Activated CD4-positive, alpha-beta T cell treated with anti-CD3 and anti-CD28 coated beads for 4 hours (primary cell): ENCODE results near the gene APPL1.
A peak's percentile ranks its signal among the peaks of the same experiment; 100 is the strongest.

Experiments used
- DNase-seq, 2 donors: peaks; one replicate each; pipeline ENCODE4 v3.0.0-alpha.2; 2020

APPL1 gene

GRCh38 chr3:57227204-57227929 lies at the start of gene APPL1:
Gene APPL1 (plus strand): TSS chr3:57227729. CDS start chr3:57227884, 155 bp downstream.
- peak; percentile 82 to 85 for DNase-seq

GRCh38 chr3:57179580-57180410 lies 47.7 kb upstream of the APPL1 start:
- DNase-seq = no peak

- DNase-seq = no peak
Observed at GRCh38 chr3:57184526-57184925, 43.0 kb upstream of the APPL1 start.

GRCh38 chr3:57192028-57192427 lies 35.5 kb upstream of the APPL1 start:
- no peak for DNase-seq

GRCh38 chr3:57194641-57195040 lies 32.9 kb upstream of the APPL1 start:
- DNase-seq = no peak

GRCh38 chr3:57199895-57200297 lies 27.6 kb upstream of the APPL1 start, which contains the start of gene HESX1:
Gene HESX1 (minus strand): TSS chr3:57199978. CDS start chr3:57199918, 60 bp downstream.
- no peak for DNase-seq

GRCh38 chr3:57206423-57206822 lies 21.1 kb upstream of the APPL1 start:
- no peak for DNase-seq

GRCh38 chr3:57221883-57222282 lies 5.6 kb upstream of the APPL1 start:
- no peak for DNase-seq

- no peak for DNase-seq
Observed at GRCh38 chr3:57224856-57225255, 2.7 kb upstream of the APPL1 start.

GRCh38 chr3:57226176-57226575 lies 1.4 kb upstream of the APPL1 start:
- no peak for DNase-seq

- peak; percentile 24 to 31 for DNase-seq
Observed at GRCh38 chr3:57227930-57228751, 612 bp downstream of the APPL1 start.

GRCh38 chr3:57230006-57230405 lies 2.5 kb downstream of the APPL1 start:
- DNase-seq = no peak

GRCh38 chr3:57233799-57234198 lies 6.3 kb downstream of the APPL1 start:
- no peak for DNase-seq

- no peak for DNase-seq
Observed at GRCh38 chr3:57234613-57235575, 7.4 kb downstream of the APPL1 start.

- DNase-seq = no peak
Observed at GRCh38 chr3:57244946-57245345, 17.4 kb downstream of the APPL1 start.

GRCh38 chr3:57252404-57252803 lies 24.9 kb downstream of the APPL1 start:
- no peak for DNase-seq

- no peak for DNase-seq
Observed at GRCh38 chr3:57256844-57257243, 29.3 kb downstream of the APPL1 start.

- DNase-seq = no peak
Observed at GRCh38 chr3:57257678-57258077, 30.1 kb downstream of the APPL1 start.

- no peak for DNase-seq
Observed at GRCh38 chr3:57261119-57261518, 33.6 kb downstream of the APPL1 start.

GRCh38 chr3:57261929-57262328 lies 34.4 kb downstream of the APPL1 start:
- no peak for DNase-seq

GRCh38 chr3:57268416-57268815 lies 40.9 kb downstream of the APPL1 start:
- DNase-seq = no peak

- no peak for DNase-seq
Observed at GRCh38 chr3:57274845-57275244, 47.3 kb downstream of the APPL1 start.
